HK-2 (cell line): ENCODE measurements around the gene PC.

Experiments used
- DNase-seq: peaks from one replicate; pipeline ENCODE4 v3.0.0-alpha.2; 2018; ENCODE audit not compliant: unreplicated experiment

The PC gene

GRCh38 chr11:66883016-66883965 is 74.9 kb downstream of the PC start:
- peak; percentile 26 for DNase-seq

- no peak for DNase-seq
Measured at GRCh38 chr11:66882561-66883015, 75.6 kb downstream of the PC start.

GRCh38 chr11:66881927-66882452 is 76.2 kb downstream of the PC start:
- no peak for DNase-seq

GRCh38 chr11:66881451-66881835 is 76.7 kb downstream of the PC start:
- no peak for DNase-seq

GRCh38 chr11:66880496-66881450 is 77.4 kb downstream of the PC start:
- peak; percentile 38 for DNase-seq

GRCh38 chr11:66879999-66880398 is 78.2 kb downstream of the PC start:
- DNase-seq: no peak

- no peak for DNase-seq
Measured at GRCh38 chr11:66879583-66879982, 78.6 kb downstream of the PC start.

GRCh38 chr11:66879000-66879399 is 79.2 kb downstream of the PC start:
- no peak for DNase-seq

- DNase-seq: no peak
Measured at GRCh38 chr11:66878474-66878873, 79.7 kb downstream of the PC start.

- no peak for DNase-seq
Measured at GRCh38 chr11:66877588-66878385, 80.4 kb downstream of the PC start.

GRCh38 chr11:66875378-66875777 is 82.8 kb downstream of the PC start:
- no peak for DNase-seq

- no peak for DNase-seq
Measured at GRCh38 chr11:66874232-66874631, 84.0 kb downstream of the PC start.

- no peak for DNase-seq
Measured at GRCh38 chr11:66871521-66871901, 86.7 kb downstream of the PC start.

GRCh38 chr11:66870616-66871520 is 87.3 kb downstream of the PC start:
- DNase-seq: no peak

- no peak for DNase-seq
Measured at GRCh38 chr11:66870131-66870530, 88.1 kb downstream of the PC start.

- no peak for DNase-seq
Measured at GRCh38 chr11:66869567-66869870, 88.7 kb downstream of the PC start.

- DNase-seq: no peak
Measured at GRCh38 chr11:66868726-66869566, 89.2 kb downstream of the PC start.

- DNase-seq: no peak
Measured at GRCh38 chr11:66868082-66868725, 90.0 kb downstream of the PC start.

- no peak for DNase-seq
Measured at GRCh38 chr11:66867425-66868040, 90.7 kb downstream of the PC start.
